AG09319 (cell line): ENCODE results near the gene CADM2.
"Not testable (repeated sequence)": the region's sequence is repeated elsewhere in the genome, so short reads cannot be mapped to it uniquely, and the experiment has no call there.

Source experiments
- DNase-seq: peaks from one replicate; pipeline ENCODE4 v3.0.0-alpha.2; 2010; ENCODE audit warnings: low read depth; ENCODE audit errors: extremely low read depth
- TF ChIP-seq, protein P1 (sequence below): IDR thresholded peaks from 2 replicates; pipeline ENCODE4 v1.5.1; 2011; ENCODE audit warnings: low read depth, mild to moderate bottlenecking, inconsistent platforms, low read length, moderate library complexity

Gene CADM2

DNA sequence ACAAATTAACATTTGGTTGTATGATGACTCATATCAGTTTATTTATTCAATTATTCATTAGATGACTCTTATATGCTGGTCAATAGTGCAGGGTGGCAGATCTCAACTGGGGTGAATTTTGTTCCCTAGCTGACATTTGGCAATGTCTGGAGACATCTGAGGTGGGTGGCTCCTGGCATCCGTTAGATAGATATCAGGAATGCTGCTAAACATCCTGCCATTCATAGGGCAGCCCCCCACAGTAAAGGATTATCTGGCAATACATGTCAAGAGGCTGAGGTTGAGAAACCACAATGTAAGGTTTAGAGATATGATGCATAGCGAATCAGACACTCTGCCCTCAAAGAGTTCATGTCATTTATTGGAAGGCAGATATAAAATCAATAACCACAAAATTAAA is 719.9 kb downstream of the CADM2 start:
- TF ChIP-seq, protein P1, sequence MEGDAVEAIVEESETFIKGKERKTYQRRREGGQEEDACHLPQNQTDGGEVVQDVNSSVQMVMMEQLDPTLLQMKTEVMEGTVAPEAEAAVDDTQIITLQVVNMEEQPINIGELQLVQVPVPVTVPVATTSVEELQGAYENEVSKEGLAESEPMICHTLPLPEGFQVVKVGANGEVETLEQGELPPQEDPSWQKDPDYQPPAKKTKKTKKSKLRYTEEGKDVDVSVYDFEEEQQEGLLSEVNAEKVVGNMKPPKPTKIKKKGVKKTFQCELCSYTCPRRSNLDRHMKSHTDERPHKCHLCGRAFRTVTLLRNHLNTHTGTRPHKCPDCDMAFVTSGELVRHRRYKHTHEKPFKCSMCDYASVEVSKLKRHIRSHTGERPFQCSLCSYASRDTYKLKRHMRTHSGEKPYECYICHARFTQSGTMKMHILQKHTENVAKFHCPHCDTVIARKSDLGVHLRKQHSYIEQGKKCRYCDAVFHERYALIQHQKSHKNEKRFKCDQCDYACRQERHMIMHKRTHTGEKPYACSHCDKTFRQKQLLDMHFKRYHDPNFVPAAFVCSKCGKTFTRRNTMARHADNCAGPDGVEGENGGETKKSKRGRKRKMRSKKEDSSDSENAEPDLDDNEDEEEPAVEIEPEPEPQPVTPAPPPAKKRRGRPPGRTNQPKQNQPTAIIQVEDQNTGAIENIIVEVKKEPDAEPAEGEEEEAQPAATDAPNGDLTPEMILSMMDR, result no peak
- DNase-seq, result no peak

- DNase-seq, result no peak
- TF ChIP-seq, protein P1, result no peak
These were observed 723.1 kb downstream of the CADM2 start for GRCh38 chr3:85681906-85682305.

DNA sequence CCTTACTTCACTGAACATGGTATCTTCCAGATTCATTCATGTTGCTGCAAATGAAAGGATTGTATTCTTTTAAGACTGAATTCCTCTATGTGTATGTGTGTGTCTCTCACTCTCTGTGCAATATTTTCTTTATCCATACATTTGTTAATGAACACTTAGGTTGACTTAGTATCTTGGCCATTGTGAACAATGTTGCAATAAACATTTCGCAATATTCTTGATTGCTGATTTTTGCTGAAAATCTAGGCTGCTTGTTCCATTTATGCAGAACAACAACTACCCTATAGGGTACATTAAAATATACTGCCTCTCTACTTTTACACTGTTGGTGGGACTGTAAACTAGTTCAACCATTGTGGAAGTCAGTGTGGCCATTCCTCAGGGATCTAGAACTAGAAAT is 732.4 kb downstream of the CADM2 start:
- no peak for DNase-seq
- TF ChIP-seq, protein P1, result no peak

DNA sequence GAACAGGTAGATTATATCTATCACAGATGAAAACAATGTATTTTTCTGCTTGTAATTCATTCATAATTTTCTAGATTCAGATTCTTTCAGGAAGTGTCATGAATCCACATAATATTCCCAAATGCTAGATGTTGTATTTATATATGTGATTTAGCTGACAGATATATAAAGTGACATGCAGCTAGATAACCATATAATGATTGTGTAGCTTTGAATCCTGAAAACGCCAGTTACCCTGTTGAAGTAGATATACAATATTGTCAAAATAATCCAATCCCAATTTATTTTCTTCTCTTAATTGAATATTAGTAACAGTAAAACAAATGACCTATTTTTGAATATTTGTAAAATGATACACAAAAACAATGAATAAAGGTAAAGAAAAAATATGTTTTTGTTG is 738.4 kb downstream of the CADM2 start:
- TF ChIP-seq, protein P1, result no peak
- DNase-seq, result no peak

GRCh38 chr3:85706130-85706529 is 747.3 kb downstream of the CADM2 start:
- TF ChIP-seq, protein P1, result no peak
- no peak for DNase-seq

DNA sequence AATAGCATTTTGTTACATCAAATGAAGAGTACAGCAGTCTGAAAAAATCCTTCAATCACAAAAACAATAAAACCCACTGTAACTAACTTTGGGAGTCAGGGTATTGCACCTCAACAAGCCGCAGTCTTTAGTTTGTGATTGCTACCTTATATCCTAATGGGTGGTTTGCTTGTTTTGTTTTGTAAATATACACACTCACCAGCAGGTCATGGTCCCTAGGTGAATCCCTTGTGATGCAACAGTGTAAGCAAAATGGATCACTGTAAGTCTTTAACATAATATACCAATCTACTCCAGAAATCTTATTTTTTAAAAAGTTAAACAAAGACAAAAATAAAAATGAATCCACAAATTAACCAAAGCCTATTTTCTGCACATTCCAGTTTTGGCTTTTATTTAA is 749.5 kb downstream of the CADM2 start:
- DNase-seq, result not testable (repeated sequence)

GRCh38 chr3:85709346-85709892 is 750.6 kb downstream of the CADM2 start:
- TF ChIP-seq, protein P1, result no peak
- no peak for DNase-seq

- TF ChIP-seq, protein P1, result no peak
- no peak for DNase-seq
These were observed 751.7 kb downstream of the CADM2 start for GRCh38 chr3:85710490-85710889.
